ENCODE results near the gene MEIS3.
"Not testable (repeated sequence)": the region's sequence is repeated elsewhere in the genome, so short reads cannot be mapped to it uniquely, and the experiment has no call there.

MEIS3 gene

GRCh38 chr19:47374876-47375693 is 44.2 kb downstream of the MEIS3 start:
- H3K4me3 ChIP-seq (ENCODE audit: control insufficient read depth, low read depth, low read length) = no peak overlapping the region
- TF ChIP-seq CTCF (conservative IDR thresholded peaks at IDR 0.05; ENCODE audit: control insufficient read depth, insufficient read depth, low read depth, low read length) = no peak
- DNase-seq (ENCODE audit: low read depth) = no peak

- TF ChIP-seq CTCF (conservative IDR thresholded peaks at IDR 0.05; ENCODE audit: control insufficient read depth, insufficient read depth, low read depth, low read length) = no peak
- no peak for DNase-seq (ENCODE audit: low read depth)
- H3K4me3 ChIP-seq (ENCODE audit: control insufficient read depth, low read depth, low read length) = no peak overlapping the region
Measured at GRCh38 chr19:47373246-47374240, 45.8 kb downstream of the MEIS3 start.

GRCh38 chr19:47372603-47373002 is 46.7 kb downstream of the MEIS3 start:
- TF ChIP-seq CTCF (conservative IDR thresholded peaks at IDR 0.05; ENCODE audit: control insufficient read depth, insufficient read depth, low read depth, low read length) = no peak
- H3K4me3 ChIP-seq (ENCODE audit: control insufficient read depth, low read depth, low read length) = no peak overlapping the region
- DNase-seq (ENCODE audit: low read depth) = no peak

- DNase-seq (ENCODE audit: low read depth) = no peak
- H3K4me3 ChIP-seq (ENCODE audit: control insufficient read depth, low read depth, low read length) = no peak overlapping the region
- TF ChIP-seq CTCF (conservative IDR thresholded peaks at IDR 0.05; ENCODE audit: control insufficient read depth, insufficient read depth, low read depth, low read length) = no peak
Measured at GRCh38 chr19:47371261-47371660, 48.1 kb downstream of the MEIS3 start.

GRCh38 chr19:47370045-47370611 is 49.2 kb downstream of the MEIS3 start:
- no peak for TF ChIP-seq CTCF (conservative IDR thresholded peaks at IDR 0.05; ENCODE audit: control insufficient read depth, insufficient read depth, low read depth, low read length)
- peak; percentile 81 for DNase-seq (ENCODE audit: low read depth)
- no peak overlapping the region for H3K4me3 ChIP-seq (ENCODE audit: control insufficient read depth, low read depth, low read length)

- not testable (repeated sequence) for DNase-seq (ENCODE audit: low read depth); H3K4me3 ChIP-seq (ENCODE audit: control insufficient read depth, low read depth, low read length)
Measured at GRCh38 chr19:47365455-47365854, 53.9 kb downstream of the MEIS3 start.
